NCI-H510A treated with DMSO at 0.1 percent for 48 hours (cell line): ENCODE data around the gene TIAM2.

ENCODE experiments used
- DNase-seq: peaks from one replicate; lab custom pipeline; 2025; lab: John Stamatoyannopoulos, UW

The TIAM2 gene

DNA sequence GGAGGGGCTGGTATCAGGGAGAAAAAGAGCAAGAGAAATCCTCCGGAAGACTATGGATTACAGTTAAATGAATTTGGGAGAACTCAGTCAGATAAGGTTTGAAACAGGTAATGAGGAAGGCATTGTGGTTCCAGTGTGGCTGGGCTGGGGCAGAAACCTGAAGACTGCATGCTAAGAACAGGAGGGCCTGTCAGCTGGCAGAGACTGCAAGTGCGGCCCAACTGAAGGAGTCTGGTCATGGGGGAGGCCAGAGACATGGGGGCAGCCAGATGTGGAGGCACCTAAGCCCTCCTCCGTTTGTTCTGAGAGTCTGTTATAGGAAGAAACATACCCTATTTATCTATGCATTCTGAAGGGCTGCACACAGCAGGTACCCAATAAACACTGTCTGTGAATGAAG, 302.6 kb downstream of the TIAM2 start:
- no peak for DNase-seq

DNA sequence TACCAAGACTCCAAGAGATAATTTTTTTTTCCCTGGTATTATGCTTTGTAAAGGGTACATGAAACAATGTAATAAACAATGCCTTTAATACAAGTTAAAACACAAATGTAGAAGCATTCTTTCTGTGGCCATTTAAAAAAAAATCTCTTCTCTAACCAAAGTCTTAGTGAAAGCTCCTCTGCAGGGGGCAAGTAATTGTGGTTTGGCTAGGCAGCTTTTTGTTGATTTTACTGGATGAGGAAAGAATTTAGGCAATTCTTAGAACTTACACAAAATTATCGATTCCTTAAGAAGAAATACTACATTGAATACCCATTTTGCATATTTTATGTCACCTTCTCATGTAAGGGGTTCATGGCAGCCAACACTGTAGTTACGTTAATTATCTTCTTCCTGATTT, 306.8 kb downstream of the TIAM2 start:
- DNase-seq: no peak

DNA sequence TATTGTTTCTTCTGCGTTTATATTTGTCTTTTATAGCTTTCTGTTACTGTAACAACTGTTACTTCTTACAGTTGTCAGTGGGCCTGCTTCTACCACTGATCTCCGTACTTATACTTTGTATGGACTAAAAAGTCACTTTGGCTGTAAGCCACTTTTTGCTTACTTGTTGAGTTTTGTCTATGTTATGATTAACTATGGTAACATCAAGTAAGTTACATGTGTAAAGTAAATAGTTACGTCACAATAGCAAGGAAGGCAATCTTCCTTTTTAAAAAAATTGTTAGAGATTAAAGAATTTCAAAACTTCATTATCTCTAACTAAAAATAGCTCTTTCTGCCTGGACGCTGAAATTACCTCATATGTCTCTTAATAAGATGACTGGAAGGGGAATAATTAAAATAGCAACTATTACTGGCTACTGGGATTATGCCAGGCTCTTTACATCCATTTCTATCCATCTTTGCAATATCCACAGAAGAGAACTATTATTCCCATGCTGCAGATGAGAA, 308.3 kb downstream of the TIAM2 start:
- no peak for DNase-seq

DNA sequence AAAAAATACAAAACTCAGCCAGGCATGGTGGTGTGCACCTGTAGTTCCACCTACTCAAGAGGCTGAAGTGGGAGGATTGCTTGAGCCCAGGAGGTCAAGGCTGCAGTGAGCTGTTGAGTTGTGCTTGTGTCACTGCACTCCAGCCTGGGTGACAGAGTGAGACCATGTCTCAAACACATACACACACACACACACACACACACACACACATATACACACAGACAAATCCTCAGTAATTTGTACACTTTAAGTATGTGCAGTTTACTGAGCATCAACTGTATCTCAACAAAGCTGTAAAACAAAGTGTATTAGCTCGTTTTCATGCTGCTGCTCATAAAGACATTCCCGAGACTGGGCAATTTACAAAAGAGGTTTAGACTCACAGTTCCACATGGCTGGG, 311.8 kb downstream of the TIAM2 start:
- DNase-seq: no peak
